ENCODE measurements around the gene OAT. TPM values are rescaled to one million over a fixed set of nuclear protein-coding genes. Genes with fewer than 3 reads are reported as not detected.
"Not testable (repeated sequence)": the region's sequence is repeated elsewhere in the genome, so short reads cannot be mapped to it uniquely, and the experiment has no call there.

OAT gene
- total RNA-seq, 1 donor from 2014 or later, result 56.7 TPM

- Histone ChIP-seq H3K9ac (no peak overlapping the region), H3K79me2 (ENCODE audit: low read depth) (no peaks in the 10 kb centered on the region), H3K36me3 (no peaks in the 10 kb centered on the region), H3F3A (ENCODE audit: low read depth) (no peaks in the 10 kb centered on the region), H2AFZ (replicated peaks) (no peak overlapping the region), H3K4me3 (no peak overlapping the region), H3K4me1 (no peaks in the 10 kb centered on the region), H3K27me3 (no peaks in the 10 kb centered on the region), H3K27ac (no peak overlapping the region), H4K20me1 (ENCODE audit: low read depth) (no peaks in the 10 kb centered on the region), H3K9me3 (ENCODE audit: low read depth) (no peaks in the 10 kb centered on the region), H3K4me2 (no peak overlapping the region)
- TF ChIP-seq CTCF (IDR thresholded peaks at IDR 0.05) (no peak), EZH2 (IDR thresholded peaks at IDR 0.05) (no peak), EZH2phosphoT487 (IDR thresholded peaks at IDR 0.05) (no peak)
- H3K4me3 Mint-ChIP-seq, result no peak overlapping the region
- H3K27ac Mint-ChIP-seq, result no peak overlapping the region
- no peaks in the 10 kb centered on the region for H3K4me1 Mint-ChIP-seq
- H3K27me3 Mint-ChIP-seq (ENCODE audit: insufficient read depth, low read depth), result no peaks in the 10 kb centered on the region
- H3K9me3 Mint-ChIP-seq, result no peaks in the 10 kb centered on the region
- H3K36me3 Mint-ChIP-seq, result no peaks in the 10 kb centered on the region
- DNase-seq (ENCODE audit: low spot score), result no peak
These were observed 17.5 kb upstream of the OAT start for GRCh38 chr10:124436191-124436638.

- not testable (repeated sequence) for H3K9me3 Mint-ChIP-seq; H3F3A ChIP-seq (ENCODE audit: low read depth); H3K4me3 Mint-ChIP-seq; H3K4me1 ChIP-seq; H3K9me3 ChIP-seq (ENCODE audit: low read depth); H3K4me3 ChIP-seq; H2AFZ ChIP-seq (replicated peaks); DNase-seq (ENCODE audit: low spot score); H3K27ac ChIP-seq; H3K4me2 ChIP-seq; H3K27me3 Mint-ChIP-seq (ENCODE audit: insufficient read depth, low read depth); H3K27me3 ChIP-seq; H3K27ac Mint-ChIP-seq; H3K9ac ChIP-seq; H4K20me1 ChIP-seq (ENCODE audit: low read depth); H3K36me3 Mint-ChIP-seq; H3K4me1 Mint-ChIP-seq; H3K79me2 ChIP-seq (ENCODE audit: low read depth); H3K36me3 ChIP-seq
These were observed 17.0 kb upstream of the OAT start for GRCh38 chr10:124435683-124436082.

GRCh38 chr10:124433461-124433860, 14.7 kb upstream of the OAT start:
- Histone ChIP-seq H3K27me3 (no peaks in the 10 kb centered on the region), H3K4me3 (no peak overlapping the region), H3K4me2 (no peak overlapping the region), H3K9ac (no peak overlapping the region), H3K4me1 (no peaks in the 10 kb centered on the region), H4K20me1 (ENCODE audit: low read depth) (no peaks in the 10 kb centered on the region), H3K79me2 (ENCODE audit: low read depth) (no peaks in the 10 kb centered on the region), H3K36me3 (no peaks in the 10 kb centered on the region), H3K27ac (no peak overlapping the region), H3F3A (ENCODE audit: low read depth) (no peaks in the 10 kb centered on the region), H3K9me3 (ENCODE audit: low read depth) (no peaks in the 10 kb centered on the region), H2AFZ (replicated peaks) (no peak overlapping the region)
- H3K4me3 Mint-ChIP-seq, result no peak overlapping the region
- no peaks in the 10 kb centered on the region for H3K36me3 Mint-ChIP-seq
- DNase-seq (ENCODE audit: low spot score), result no peak
- no peaks in the 10 kb centered on the region for H3K4me1 Mint-ChIP-seq
- H3K27ac Mint-ChIP-seq, result no peak overlapping the region
- no peaks in the 10 kb centered on the region for H3K9me3 Mint-ChIP-seq
- no peak for TF ChIP-seq EZH2 (IDR thresholded peaks at IDR 0.05)
- TF ChIP-seq EZH2phosphoT487 (IDR thresholded peaks at IDR 0.05), result no peak
- TF ChIP-seq CTCF (IDR thresholded peaks at IDR 0.05), result no peak
- no peaks in the 10 kb centered on the region for H3K27me3 Mint-ChIP-seq (ENCODE audit: insufficient read depth, low read depth)

GRCh38 chr10:124430077-124430476, 11.4 kb upstream of the OAT start:
- H3K27me3 ChIP-seq, result no peaks in the 10 kb centered on the region
- DNase-seq (ENCODE audit: low spot score), result no peak
- no peak overlapping the region for H3K4me3 Mint-ChIP-seq
- no peaks in the 10 kb centered on the region for H4K20me1 ChIP-seq (ENCODE audit: low read depth)
- H3K27ac Mint-ChIP-seq, result no peak overlapping the region
- H3K79me2 ChIP-seq (ENCODE audit: low read depth), result no peaks in the 10 kb centered on the region
- H3K4me1 ChIP-seq, result no peaks in the 10 kb centered on the region
- no peak overlapping the region for H3K4me3 ChIP-seq
- no peaks in the 10 kb centered on the region for H3K9me3 Mint-ChIP-seq
- no peaks in the 10 kb centered on the region for H3K9me3 ChIP-seq (ENCODE audit: low read depth)
- H3K9ac ChIP-seq, result no peak overlapping the region
- H3F3A ChIP-seq (ENCODE audit: low read depth), result no peaks in the 10 kb centered on the region
- no peaks in the 10 kb centered on the region for H3K36me3 Mint-ChIP-seq
- H3K4me1 Mint-ChIP-seq, result no peaks in the 10 kb centered on the region
- TF ChIP-seq CTCF (IDR thresholded peaks at IDR 0.05) (no peak), EZH2 (IDR thresholded peaks at IDR 0.05) (no peak), EZH2phosphoT487 (IDR thresholded peaks at IDR 0.05) (no peak)
- H3K4me2 ChIP-seq, result no peak overlapping the region
- no peak overlapping the region for H3K27ac ChIP-seq
- H3K36me3 ChIP-seq, result no peaks in the 10 kb centered on the region
- H3K27me3 Mint-ChIP-seq (ENCODE audit: insufficient read depth, low read depth), result no peaks in the 10 kb centered on the region
- no peak overlapping the region for H2AFZ ChIP-seq (replicated peaks)
